Smooth muscle cell (in vitro differentiated cells): Measurements from ENCODE around the gene SNX4. TPM values are rescaled to one million over a fixed set of nuclear protein-coding genes. Genes with fewer than 3 reads are reported as not detected.
A peak's percentile ranks its signal among the peaks of the same experiment; 100 is the strongest.

ENCODE experiments used
- DNase-seq: peaks from one replicate; lab custom pipeline; 2025; ENCODE audit not compliant: unreplicated experiment; lab: John Stamatoyannopoulos, UW
- H2AFZ ChIP-seq: fragments of 200-600 bp; sonication (generic); 2 replicates; pipeline ENCODE4 v1.6.0; 2016; ENCODE audit warnings: antibody characterized with exemption, low read depth, mild to moderate bottlenecking
- H3F3A ChIP-seq: fragments of 200-600 bp; sonication (generic); 2 replicates; pipeline ENCODE4 v1.6.0; 2017; ENCODE audit warnings: antibody characterized with exemption, low read depth
- H3K27ac ChIP-seq: fragments of 200-600 bp; sonication (generic); 2 replicates; pipeline ENCODE4 v1.5.1; 2016; ENCODE audit warnings: low read depth, mild to moderate bottlenecking
- H3K27me3 ChIP-seq: fragments of 200-600 bp; sonication (generic); 2 replicates; pipeline ENCODE4 v1.6.1; 2016; ENCODE audit warnings: low read depth, mild to moderate bottlenecking
- H3K36me3 ChIP-seq: fragments of 200-600 bp; sonication (generic); 2 replicates; pipeline ENCODE4 v1.5.1; 2016; ENCODE audit warnings: low read depth
- H3K4me1 ChIP-seq: fragments of 200-600 bp; sonication (generic); 2 replicates; pipeline ENCODE4 v1.5.1; 2016; ENCODE audit warnings: low read depth
- H3K4me2 ChIP-seq: fragments of 200-600 bp; sonication (generic); 2 replicates; pipeline ENCODE4 v1.6.0; 2016; ENCODE audit warnings: mild to moderate bottlenecking
- H3K4me3 ChIP-seq: fragments of 200-600 bp; sonication (generic); 2 replicates; pipeline ENCODE4 v1.5.1; 2016; ENCODE audit warnings: mild to moderate bottlenecking
- H3K79me2 ChIP-seq: fragments of 200-600 bp; sonication (generic); 2 replicates; pipeline ENCODE4 v1.6.0; 2016; ENCODE audit warnings: low read depth, mild to moderate bottlenecking
- H3K9ac ChIP-seq: fragments of 200-600 bp; sonication (generic); 2 replicates; pipeline ENCODE4 v1.6.0; 2016; ENCODE audit warnings: low read depth
- H3K9me3 ChIP-seq: fragments of 200-600 bp; sonication (generic); replicated peaks from 2 replicates; pipeline ENCODE4 v1.5.1; 2016; ENCODE audit warnings: low read depth
- H4K20me1 ChIP-seq: fragments of 200-600 bp; sonication (generic); 2 replicates; pipeline ENCODE4 v1.6.0; 2016; ENCODE audit warnings: low read depth
- CTCF ChIP-seq: fragments of 200-600 bp; sonication (generic); IDR thresholded peaks from 2 replicates; pipeline ENCODE4 v1.5.1; 2017; ENCODE audit warnings: borderline replicate concordance, mild to moderate bottlenecking, antibody characterized with exemption; ENCODE audit not compliant: insufficient read depth, poor library complexity, severe bottlenecking
- WGBS: methylation state at CpG from one replicate; pipeline ENCODE4 v1.1.7; 2016; ENCODE audit warnings: low lambda C conversion rate; 5-methylcytosine and 5-hydroxymethylcytosine counted together
- polyA plus RNA-seq: library from polyadenylated mRNA; unstranded; fragments of >200 nt; fragmentation: Nextera tagmentation; extraction: Ambion mirVana; gene quantifications from 2 replicates; pipeline ENCODE4 v1.2.1, GENCODE V29; 2016
- total RNA-seq: library from RNA; depleted of rRNA; stranded (reverse); fragments of >200 nt; gene quantifications from 2 replicates; pipeline ENCODE4 v1.2.3, GENCODE V29; 2014

Gene SNX4
- total and polyA plus RNA-seq, 2 experiments from 2014 or later, result 24.6 to 32.3 TPM

- no peak overlapping the region for H3K4me3 ChIP-seq
- WGBS, result 94% methylated on average over 2 of the region's 2 CpGs
- TF ChIP-seq CTCF, result no peak
Measured at GRCh38 chr3:125440970-125441369, 79.0 kb downstream of the SNX4 start.

GRCh38 chr3:125440559-125440955 lies 79.4 kb downstream of the SNX4 start:
- Histone ChIP-seq H3K4me3 (no peak overlapping the region), H3K4me2 (no peak overlapping the region), H3K9ac (no peak overlapping the region), H3K4me1 (no peaks in the 10 kb centered on the region), H3K27ac (no peak overlapping the region), H3K27me3 (no peaks in the 10 kb centered on the region), H3K36me3 (no peaks in the 10 kb centered on the region), H3K9me3 (peaks cover 7% of the 10 kb centered on the region), H2AFZ (no peak overlapping the region), H4K20me1 (no peaks in the 10 kb centered on the region), H3K79me2 (no peaks in the 10 kb centered on the region), H3F3A (no peaks in the 10 kb centered on the region)
- WGBS, result 88% methylated on average over 3 of the region's 3 CpGs
- DNase-seq, result no peak
- no peak for TF ChIP-seq CTCF

More at GRCh38 chr3:125440970-125441369, 79.0 kb downstream of the SNX4 start:
- no peak overlapping the region for H2AFZ ChIP-seq
- H3K4me1 ChIP-seq, result no peaks in the 10 kb centered on the region
- H3K9ac ChIP-seq, result no peak overlapping the region
- no peaks in the 10 kb centered on the region for H3K27me3 ChIP-seq
- no peak for DNase-seq
- H3K79me2 ChIP-seq, result no peaks in the 10 kb centered on the region
- H3K4me2 ChIP-seq, result no peak overlapping the region
- H3K36me3 ChIP-seq, result no peaks in the 10 kb centered on the region
- H3F3A ChIP-seq, result no peaks in the 10 kb centered on the region
- H3K27ac ChIP-seq, result no peak overlapping the region
- peaks cover 7% of the 10 kb centered on the region for H3K9me3 ChIP-seq
- no peaks in the 10 kb centered on the region for H4K20me1 ChIP-seq

GRCh38 chr3:125437631-125438435 lies 82.2 kb downstream of the SNX4 start:
- peak; percentile 98 for TF ChIP-seq CTCF
- no peak overlapping the region for H3K4me3 ChIP-seq
- peaks cover 4% of the 10 kb centered on the region for H3K9me3 ChIP-seq
- H3F3A ChIP-seq, result no peaks in the 10 kb centered on the region
- H3K4me1 ChIP-seq, result no peaks in the 10 kb centered on the region
- no peaks in the 10 kb centered on the region for H4K20me1 ChIP-seq
- peak overlapping the region; percentile 10 for H2AFZ ChIP-seq
- no peaks in the 10 kb centered on the region for H3K36me3 ChIP-seq
- H3K27ac ChIP-seq, result no peak overlapping the region
- peak; percentile 14 for DNase-seq
- H3K27me3 ChIP-seq, result no peaks in the 10 kb centered on the region
- 60% methylated on average over 9 of the region's 9 CpGs for WGBS
- H3K4me2 ChIP-seq, result no peak overlapping the region
- H3K79me2 ChIP-seq, result no peaks in the 10 kb centered on the region
- no peak overlapping the region for H3K9ac ChIP-seq

- no peak overlapping the region for H3K27ac ChIP-seq
- H3K4me1 ChIP-seq, result no peaks in the 10 kb centered on the region
- H3K4me2 ChIP-seq, result no peak overlapping the region
- H3K36me3 ChIP-seq, result no peaks in the 10 kb centered on the region
- H3K27me3 ChIP-seq, result no peaks in the 10 kb centered on the region
- H3F3A ChIP-seq, result no peaks in the 10 kb centered on the region
- no peaks in the 10 kb centered on the region for H3K9me3 ChIP-seq
- TF ChIP-seq CTCF, result no peak
- H4K20me1 ChIP-seq, result no peaks in the 10 kb centered on the region
- no peak overlapping the region for H3K9ac ChIP-seq
- H2AFZ ChIP-seq, result no peak overlapping the region
- H3K4me3 ChIP-seq, result no peak overlapping the region
- DNase-seq, result no peak
- 83% methylated on average over 7 of the region's 7 CpGs for WGBS
- no peaks in the 10 kb centered on the region for H3K79me2 ChIP-seq
Measured at GRCh38 chr3:125436921-125437320, 83.1 kb downstream of the SNX4 start.
